HG03469 (cell line): ENCODE data around the gene CTF1.
"Not testable (repeated sequence)": the region's sequence is repeated elsewhere in the genome, so short reads cannot be mapped to it uniquely, and the experiment has no call there.

Source experiments
- ATAC-seq: cut with Tn5 transposase; IDR thresholded peaks from one replicate; pipeline ENCODE4 v1.9.1; 2021; ENCODE audit warnings: mild to moderate bottlenecking, moderate library complexity, moderate number of reproducible peaks; ENCODE audit not compliant: unreplicated experiment

Gene CTF1

DNA sequence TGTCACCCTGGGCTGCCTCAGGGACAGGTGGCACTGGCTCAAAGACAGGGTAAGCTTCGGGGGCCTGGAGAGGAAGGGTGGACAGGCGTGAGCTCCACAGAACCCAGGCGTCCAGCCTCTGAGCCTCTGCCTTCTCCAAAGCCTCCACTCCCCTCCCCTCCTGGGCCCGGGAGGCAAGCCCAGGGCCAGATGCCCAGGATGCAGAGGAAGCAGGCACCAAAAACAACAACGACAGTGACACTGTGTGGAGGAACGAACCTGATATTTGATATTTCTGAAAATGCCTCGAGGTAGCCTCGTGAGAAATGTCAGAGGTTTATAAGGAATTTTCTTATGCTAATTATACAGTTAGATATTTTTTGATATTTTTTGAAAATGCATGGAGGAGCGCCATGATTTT lies 8.5 kb upstream of the CTF1 start:
- no peak for ATAC-seq

DNA sequence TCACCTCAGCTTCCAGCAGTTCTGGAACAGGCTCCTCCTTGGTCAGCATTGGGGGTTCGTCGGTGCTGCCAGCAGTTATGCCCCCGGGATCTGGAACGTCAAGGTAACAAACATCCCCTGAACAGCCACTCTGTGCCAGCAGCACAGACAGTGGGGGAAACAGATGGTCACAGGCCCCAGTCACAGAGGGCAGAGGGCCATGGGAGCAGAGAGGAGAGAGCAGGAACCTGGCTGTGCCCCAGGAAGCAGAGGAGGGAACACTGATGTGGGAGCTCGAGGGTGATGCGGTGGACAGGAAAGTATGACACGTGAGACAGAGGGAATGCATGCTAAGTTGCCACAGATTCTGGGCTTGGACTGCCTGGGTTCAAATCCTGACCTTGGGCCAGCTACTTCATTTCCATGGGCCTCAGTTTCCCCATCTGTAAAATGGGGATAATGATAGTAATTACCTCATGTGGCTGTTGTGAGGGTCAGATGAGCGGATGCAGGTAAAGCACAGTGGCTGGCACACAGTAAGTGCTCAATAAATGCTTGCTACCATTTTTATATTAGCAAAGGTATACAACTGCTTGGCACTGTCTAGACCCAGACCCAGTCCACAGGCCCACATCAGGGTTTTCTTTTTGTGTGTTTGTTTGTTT lies 7.4 kb upstream of the CTF1 start:
- ATAC-seq = no peak

DNA sequence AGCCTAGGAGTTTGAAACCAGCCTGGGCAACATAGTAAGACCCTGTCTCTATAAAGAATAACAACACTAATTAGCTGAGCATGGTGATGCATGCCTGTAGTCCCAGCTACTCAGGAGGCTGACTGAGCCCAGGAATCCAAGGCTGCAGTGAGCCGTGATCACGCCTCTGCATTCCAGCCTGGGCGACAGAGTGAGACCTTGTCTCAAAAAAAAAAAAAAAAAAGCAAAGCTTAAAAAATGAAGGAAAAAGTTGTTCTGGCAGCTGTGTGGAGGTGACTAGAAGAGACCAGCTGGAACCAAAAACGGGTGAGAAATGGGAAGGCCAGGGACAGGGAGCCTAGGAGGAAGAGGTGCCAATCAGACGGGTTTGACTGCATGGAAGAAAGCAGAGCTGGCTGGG lies 6.7 kb upstream of the CTF1 start:
- ATAC-seq = no peak

- ATAC-seq = not testable (repeated sequence)
Measured at GRCh38 chr16:30891043-30891823, 5.2 kb upstream of the CTF1 start.

DNA sequence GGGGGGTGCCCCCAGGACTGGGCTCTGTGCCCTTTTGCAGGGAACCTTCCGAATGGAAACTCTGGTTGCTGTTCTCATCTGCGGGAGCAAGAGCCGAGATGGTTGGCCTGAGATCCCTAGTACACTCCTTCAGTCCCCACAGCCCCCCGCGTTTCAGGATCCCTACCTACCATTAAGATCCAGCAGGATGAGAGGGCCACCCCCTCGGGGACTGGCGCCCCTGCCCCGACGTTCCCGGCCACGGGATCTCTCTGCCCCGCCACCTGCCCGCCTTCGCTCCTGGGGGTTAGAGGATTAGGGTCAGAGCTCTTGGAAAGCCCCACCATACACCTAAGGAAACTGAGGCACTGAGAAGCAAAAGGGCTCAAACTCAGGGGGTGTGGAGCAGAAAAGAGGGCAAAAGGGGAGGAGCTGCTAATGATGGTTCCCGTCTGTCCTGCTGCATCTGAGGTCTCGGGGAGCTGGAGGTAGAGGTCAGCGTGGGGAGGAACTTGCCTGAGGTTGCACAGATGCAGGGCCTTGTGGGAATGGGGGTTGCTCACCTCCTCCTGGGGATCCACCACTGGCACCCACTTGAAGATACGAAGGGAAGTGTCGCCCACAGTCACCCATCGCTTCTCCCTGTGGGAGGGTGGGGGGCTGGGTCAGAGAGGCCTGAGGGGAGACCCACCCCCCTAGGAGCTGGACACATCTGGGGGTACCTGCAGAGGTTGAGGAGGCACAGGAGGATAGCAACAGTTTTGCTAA lies 3.6 kb upstream of the CTF1 start:
- no peak for ATAC-seq

GRCh38 chr16:30893417-30893743 lies 3.0 kb upstream of the CTF1 start:
- no peak for ATAC-seq

- ATAC-seq = no peak
Measured at GRCh38 chr16:30893744-30894539, 2.5 kb upstream of the CTF1 start, which contains the start of gene BCL7C. Gene BCL7C (minus strand): TSS chr16:30894077. CDS start chr16:30893944, 133 bp downstream.

DNA sequence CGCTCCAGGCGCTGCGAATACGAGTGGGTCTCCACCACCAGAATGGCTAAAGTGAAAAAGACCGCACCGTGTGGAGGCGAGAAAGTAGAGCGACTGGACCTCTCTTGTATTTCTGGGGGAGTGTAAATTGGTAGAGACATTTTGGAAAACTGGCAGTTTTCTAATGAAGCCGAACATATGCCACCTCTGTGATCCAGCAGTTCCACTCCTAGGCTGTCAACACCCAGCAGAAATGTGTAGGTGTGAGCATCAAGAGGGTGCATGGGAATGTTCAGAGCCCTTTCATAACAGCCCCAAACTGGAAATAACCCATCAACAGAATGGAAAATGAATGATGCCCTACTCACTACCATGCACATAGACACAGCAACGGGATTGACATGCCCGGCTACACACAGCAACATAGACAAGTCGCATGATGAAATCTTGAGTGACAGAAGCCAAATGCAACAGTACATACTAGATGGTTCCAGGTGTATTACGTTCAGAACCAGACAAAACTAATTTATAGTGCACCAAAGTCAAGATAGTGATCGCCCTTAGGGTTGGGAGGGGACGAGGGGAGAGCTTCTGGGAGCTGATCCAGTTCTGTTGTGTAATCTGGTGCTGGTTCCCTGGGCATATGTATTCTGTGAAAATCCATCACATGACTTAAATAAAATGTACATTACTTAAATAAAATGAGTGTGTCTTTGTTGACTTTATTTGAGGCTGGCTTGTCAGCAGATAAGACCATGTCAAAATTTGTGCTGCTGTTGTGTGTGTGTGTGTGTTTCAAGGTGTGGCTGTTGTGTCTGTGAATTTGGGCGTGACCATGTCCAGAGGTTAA lies 1.7 kb upstream of the CTF1 start:
- ATAC-seq = no peak

DNA sequence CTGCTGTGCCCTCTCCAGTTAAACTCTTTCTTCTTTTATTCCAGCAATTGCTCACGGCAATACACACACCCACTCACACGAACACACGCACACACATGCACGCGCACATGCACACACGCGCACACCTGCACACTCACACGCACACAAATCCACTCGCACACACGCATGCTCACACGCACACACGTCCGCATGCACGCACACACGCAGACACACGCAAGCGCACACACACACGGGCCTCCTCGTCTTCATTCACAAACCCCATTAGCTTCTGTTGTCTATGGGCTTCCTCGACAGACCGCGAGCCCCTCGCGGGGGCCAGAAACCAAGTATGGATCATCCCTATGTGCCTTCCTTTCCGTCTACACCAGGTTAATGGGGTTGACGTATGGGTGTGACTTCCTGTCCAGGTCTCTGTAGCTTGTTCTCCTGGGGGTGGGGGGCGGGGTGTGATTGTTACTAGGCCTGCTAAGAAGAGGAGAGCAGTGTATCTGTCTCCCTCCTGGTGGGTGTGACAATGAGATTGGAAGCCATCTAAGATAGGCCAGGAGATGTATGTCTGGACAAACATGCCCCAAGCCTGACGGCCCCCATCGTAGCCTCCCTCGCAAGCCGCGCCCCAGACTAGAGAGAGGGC lies 670 bp upstream of the CTF1 start:
- no peak for ATAC-seq

- no peak for ATAC-seq
Measured at GRCh38 chr16:30896889-30897733, 697 bp downstream of the CTF1 start.

DNA sequence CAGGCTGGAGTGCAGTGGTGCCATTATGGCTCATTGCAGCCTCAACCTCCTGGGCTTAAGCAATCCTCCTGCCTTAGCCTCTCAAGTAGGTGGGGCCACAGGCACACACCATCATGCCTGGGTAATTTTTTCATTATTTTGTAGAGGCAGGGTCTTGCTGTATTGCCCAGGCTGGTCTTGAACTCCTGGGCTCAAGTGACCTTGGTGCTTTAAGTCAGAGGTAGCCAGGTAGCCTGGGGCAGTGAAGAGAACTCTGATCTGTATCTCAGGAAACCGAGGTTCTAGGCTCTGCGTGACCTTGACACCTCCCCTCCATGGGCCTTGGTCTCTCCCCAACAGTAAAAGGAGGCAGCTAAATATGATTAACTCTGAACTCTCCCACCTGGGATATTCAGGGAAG lies 3.4 kb downstream of the CTF1 start:
- no peak for ATAC-seq

DNA sequence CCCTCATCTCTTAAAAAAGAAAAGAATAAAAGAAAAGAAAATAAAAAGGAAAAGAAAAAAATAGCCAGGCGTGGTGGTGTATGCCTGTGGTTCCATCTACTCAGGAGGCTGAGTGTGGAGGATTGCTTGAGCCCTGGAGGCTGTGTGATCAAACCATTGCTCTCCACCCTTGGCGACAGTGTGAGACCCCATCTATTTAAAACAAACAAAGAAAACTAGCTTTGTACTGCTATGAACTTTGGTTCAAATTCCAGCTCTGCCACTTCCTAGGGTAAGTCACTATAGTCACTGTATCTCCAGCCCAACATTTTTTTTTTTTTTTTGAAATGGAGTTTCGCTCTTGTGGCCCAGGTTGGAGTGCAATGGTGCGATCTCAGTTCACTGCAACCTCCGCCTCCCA lies 4.2 kb downstream of the CTF1 start:
- ATAC-seq = no peak

DNA sequence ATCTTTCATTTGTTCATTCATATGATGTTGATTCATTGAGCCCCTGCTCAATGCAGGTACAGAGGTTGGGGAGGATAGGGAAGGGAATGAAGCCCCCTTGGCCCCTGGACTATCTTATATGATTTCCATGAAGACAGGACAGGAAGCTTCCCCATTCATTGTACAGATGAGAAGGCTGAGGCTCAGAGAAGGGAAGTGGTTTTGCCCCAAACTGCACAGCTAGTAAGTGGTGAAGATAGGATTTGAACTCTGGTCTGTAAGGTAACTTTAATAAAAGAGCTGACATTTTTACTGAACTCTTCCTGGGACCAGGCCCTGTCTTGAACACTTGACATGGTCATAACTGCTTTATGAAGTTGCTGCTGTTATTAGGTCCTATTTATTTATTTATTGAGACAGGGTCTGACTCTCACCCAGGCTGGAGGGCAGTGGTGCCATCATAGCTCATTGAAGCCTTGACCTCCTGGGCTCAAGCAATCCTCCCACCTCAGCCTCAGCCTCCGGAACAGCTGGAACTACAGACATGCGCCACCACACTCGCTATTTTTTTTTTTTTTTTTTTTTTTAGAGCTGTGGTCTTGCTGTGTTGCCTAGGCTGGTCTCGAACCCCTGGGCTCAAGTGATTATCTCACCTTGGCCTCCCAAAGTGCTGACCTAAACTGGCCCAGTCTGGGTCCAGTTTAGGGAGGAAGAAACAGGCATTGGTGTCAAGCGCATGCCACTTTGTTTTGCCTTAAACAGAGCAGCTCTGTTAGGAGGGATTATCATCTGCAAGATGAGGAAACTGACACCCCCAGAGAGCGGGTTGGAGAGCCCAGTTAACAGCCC lies 5.0 kb downstream of the CTF1 start:
- ATAC-seq = no peak

- ATAC-seq = no peak
Measured at GRCh38 chr16:30902029-30902972, 5.9 kb downstream of the CTF1 start.

- no peak for ATAC-seq
Measured at GRCh38 chr16:30903002-30903401, 6.6 kb downstream of the CTF1 start.

DNA sequence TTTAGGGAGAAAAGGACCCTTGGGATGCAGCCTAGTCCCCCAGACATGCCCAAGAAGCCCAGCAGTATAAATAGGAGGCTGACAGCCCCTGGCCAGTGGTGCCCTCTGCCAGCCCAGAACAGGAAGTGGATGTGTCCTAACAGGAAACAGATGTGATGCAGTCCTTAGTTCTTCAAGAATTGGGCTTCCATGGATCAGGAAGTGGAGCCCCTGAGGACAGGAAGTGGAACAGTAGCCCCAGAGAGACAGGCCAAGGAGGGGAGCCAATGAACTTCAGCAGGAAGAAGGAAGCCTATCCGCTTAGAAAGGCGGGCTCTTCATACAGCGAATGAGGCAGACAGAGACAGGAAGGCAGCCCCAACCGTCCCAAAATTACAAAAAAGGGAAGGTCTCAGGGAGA lies 7.2 kb downstream of the CTF1 start:
- no peak for ATAC-seq
